CD4-positive, alpha-beta T cell treated with Interleukin-4 for 4 hours (primary cell): ENCODE results near the gene EML4.

ENCODE experiments used
- DNase-seq: peaks from one replicate; pipeline ENCODE4 v3.0.0-alpha.2; 2020

Gene EML4

DNA sequence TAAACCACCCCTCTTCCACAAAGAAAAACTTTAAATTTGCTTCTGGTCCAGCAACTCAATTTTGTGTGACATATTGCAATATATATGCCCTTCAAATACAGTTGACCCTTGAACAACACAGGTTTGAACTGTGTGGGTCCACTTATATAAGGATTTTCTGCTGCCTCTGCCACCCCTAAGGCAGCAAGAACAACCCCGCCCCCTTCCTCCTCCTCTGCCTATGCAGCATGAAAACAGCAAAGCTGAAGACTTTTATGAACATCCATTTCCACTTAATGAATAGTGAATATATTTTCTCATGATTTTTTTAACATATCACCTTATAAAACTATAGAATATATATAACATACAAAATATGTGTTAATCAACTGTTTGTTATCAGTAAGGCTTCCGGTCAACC lies 58.3 kb downstream of the EML4 start:
- DNase-seq = no peak

DNA sequence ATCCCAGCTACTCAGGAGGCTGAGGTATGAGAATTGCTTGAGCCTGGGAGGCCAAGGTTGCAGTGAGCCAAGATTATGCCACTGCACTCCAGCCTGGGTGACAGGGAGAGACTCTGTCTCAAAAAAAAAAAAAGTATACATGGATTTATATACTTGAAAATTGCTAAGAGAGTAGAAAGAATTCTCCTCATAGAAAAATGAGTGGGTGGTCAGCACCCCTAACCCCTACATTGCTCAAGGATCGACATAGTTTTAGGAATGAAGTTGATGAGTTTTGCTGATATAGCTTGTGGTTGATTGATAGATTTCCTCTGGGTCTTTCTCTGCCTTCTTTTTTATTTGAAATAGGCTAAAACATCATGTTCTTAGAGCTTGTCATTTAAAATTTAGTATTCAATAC lies 58.9 kb downstream of the EML4 start:
- DNase-seq = no peak

DNA sequence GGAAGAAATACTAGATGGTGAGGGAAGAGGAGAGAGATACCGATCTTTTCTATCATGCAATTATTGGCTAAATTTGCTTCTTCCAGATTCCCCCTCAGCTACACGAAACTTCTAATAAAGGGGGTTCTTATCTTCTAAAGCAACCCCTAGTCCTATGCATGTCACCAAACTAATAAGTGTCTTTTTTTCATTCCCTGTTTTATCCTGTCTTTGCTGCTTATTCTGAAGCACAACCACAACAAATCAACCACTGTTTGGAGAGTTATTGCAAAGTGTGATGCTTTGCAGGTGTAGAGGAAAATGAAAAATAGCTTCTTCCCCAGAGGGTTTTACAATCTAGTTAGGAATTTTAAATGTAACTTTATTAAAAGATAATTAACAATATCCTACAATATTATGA lies 60.8 kb downstream of the EML4 start:
- no peak for DNase-seq

DNA sequence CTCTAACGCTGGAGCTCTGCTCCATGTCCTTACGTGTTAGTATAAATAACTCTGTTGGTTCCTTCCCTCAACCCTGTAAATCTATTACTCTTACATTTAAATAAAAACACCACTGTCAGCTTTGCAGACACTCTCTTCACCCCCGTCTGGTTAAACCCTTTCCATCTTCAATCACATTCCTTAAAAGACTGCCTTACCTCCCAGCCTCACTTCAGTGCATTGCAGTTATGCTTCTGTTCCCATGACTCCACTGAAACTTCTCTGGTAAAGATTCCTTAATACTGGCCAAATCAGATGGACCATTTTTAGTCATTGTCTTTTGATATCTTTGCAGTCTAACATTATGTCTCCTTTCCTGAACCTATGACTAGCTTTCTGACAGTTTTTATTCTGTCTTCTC lies 61.7 kb downstream of the EML4 start:
- no peak for DNase-seq

DNA sequence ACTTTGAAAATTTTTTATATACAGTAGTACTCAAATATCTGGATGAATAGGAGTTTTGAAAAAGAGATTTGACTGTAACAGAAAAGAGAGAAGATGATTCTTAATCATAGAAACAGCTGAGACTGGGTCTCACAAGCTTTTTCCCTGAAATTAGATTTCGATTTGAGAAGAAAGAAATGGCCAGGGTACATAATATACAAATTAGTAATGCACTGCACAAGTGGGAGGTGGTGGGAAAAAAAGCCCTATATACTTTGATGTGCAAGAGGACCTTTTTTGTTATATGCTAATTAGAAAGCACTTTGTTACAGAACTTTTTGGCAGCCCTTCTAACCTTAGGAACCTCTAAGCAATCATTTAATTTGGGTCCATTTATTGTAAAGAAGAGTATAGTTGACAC lies 62.9 kb downstream of the EML4 start:
- DNase-seq = no peak

DNA sequence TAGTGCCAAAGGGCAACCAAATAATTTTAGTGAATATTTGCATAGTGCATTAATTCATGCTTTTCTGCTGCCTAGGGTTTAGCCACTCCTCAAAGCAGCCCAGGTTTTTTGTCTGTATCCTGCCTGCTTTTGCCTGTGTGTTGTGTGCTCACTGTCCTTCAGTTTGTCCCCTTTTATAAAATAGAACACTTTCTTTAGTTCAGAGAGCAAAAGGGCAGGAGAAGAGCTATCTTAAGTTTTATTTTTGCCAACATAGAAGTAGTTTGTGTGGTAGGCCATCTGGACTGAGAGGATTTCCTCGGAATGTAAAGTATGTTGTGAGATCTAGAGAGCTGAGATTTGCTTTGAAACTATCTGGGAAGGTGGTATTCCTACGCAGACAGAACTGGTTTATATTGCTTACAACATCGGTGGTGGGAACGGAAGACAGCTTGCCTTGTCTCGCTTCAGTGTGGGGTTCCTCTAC lies 64.9 kb downstream of the EML4 start:
- no peak for DNase-seq

DNA sequence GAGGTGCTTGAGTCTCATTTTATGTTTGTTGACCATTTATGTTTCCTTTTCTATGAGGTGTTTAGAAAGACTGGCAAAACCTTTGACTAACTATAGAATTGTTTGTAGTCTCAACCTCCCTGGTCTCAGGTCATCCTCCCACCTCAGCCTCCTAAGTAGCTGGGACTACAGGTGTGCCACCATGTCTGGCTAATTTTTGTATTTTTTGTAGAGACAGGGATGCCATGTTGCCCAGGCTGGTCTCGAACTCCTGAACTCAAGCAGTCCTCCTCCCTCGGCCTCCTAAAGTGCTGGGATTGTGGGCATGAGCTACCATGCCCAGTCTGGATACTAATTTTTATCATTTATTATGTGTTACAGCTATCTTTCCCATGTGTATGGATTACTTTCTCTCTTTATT lies 67.8 kb downstream of the EML4 start:
- no peak for DNase-seq

DNA sequence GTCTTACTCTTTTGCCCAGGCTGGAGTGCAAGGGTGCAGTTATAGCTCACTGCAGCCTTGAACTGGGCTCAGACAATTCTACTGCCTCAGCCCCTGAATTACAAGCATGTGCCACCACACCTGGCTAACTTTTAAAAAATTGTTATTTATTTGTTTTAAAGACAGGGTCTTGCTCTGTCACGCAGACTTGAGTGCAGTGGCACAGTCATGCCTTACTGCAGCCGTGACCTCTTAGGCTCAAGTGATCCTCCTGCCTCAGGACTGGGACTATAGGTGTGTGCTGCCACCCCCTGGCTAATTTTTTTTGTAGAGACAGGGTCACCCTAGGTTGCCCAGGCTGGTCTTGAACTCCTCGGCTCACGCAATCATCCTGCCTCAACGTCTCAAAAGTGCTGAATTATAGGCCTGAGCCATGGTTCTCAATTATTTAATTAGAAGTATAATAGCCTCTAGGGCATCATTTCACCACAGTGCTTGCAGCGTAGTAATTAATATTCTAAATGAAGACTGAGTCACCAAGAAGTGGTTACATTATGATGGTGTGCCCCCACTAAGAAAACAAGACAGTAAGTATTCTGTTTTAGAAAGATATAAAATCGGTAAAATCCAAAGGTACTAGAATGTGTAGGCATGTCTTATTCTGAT lies 69.6 kb downstream of the EML4 start:
- peak; percentile 52 for DNase-seq

DNA sequence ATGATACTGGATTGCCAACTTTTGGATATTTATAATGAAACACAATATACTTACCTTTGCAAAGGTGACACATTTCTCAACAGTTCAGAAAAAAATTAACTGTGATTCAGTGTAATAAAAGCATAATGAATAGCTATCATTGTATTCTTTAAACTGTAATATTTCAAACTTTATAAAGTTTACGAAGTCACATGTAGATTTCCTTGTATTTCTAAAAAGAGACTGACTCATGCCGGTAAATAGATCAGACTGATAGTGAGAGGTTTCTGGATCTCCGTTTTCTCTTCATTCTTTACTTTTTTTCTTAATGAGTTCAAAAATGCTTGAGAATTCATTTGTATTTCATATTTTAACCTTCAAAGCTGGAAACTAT lies 70.1 kb downstream of the EML4 start:
- DNase-seq = no peak

DNA sequence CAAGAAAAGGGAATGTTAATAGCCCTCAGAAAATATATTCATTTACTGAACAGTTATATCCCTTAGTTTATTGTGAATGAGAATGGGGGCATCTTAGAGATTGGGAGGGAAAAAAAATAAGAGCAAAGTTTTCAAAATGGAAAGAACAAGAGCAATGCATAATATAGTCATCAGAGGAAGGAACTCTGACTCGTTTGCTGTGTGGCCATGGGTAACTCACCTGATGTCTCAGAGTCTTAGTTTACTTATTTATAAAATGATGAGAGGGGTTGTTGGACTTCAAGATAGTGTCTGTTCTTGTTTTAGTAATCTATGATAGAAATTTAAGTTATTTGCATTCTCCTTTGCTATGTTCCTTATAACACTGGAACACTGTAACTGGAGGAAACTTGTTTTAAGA lies 70.7 kb downstream of the EML4 start:
- no peak for DNase-seq

DNA sequence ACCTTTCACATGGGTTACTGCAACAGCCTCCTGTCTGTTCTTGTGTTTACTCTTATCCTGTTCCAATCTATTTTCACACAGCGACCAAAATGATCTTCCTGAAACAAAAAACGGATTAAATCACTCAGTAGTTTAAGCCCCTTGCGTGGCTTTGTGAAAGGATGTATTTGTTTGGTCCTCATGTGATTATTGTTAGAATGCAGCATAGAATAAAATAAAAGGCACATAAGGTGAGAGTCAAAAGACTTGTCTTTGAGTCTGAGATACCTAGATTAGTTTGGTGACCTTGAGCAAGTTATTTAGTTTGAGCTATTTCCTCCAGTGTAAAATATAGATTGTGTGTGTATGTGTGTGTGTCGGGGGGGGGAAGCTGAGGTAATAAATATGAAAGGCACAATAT lies 72.4 kb downstream of the EML4 start:
- no peak for DNase-seq

DNA sequence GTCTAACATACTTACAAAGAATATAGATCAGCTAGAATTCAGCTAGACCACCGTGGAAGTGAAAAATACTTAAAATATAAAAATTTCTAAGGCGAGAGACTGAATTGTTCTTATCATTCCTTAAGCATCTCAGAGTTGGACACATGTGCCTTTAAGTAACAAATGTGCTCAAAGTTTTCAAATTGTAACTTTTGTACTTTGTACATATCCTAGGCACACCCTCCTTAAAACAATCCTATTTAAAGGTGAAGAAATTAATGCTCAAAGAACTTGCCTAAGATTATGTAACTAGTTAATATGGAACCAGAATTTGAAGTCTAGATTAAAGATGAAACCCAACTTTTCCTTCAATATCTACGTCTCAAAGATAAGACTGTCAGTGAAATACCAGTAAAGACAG lies 74.1 kb downstream of the EML4 start:
- DNase-seq = no peak

DNA sequence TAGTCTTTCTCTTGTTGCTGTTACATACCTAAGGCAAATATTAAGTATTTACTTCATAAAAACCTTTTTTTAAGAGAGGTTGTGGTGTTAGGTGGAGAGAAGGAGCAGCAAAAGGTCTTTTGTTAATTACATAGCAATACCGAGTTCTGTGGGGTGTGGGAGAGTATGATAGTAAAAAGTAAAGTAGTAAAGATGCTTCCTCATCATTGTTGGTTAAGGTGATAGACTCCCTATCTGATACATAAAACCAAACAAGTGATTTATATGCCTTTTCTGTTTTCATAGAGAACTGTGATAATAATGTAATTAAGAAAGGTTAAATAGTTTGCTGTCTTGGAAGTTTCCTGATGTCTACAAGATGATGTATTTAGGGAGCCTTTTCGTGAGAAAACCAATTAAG lies 75.4 kb downstream of the EML4 start:
- DNase-seq = peak; percentile 32

DNA sequence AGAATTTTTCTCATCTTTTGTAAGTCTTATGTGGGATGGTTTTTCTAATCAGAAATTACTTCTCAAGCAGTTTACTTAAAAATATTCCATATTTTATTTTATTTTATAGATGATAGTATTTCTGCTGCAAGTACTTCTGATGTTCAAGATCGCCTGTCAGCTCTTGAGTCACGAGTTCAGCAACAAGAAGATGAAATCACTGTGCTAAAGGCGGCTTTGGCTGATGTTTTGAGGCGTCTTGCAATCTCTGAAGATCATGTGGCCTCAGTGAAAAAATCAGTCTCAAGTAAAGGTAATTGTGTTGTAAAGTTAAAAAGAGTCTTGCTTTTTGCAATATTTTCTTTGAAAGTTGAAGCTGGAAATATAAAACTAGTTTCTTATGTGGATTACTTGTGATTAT lies 76.2 kb downstream of the EML4 start:
- DNase-seq = no peak

DNA sequence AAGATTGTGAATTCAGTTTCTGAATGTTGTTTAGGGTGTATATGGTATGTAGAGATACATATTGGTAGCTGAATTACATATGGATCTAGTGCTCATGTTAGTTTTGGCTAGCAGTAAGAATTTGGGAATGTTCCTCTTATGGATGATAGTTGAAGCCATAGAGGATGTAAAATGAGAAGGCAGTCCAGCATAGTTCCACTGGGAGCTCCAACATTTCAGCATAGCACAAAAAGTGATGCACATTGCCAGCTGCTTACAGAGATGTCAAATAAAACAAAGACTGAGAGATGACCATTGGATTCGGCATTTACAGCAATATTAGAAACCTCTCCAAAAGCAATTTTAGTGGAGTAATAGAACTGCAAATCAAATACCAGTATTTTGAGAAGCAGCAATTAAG lies 77.4 kb downstream of the EML4 start:
- no peak for DNase-seq

DNA sequence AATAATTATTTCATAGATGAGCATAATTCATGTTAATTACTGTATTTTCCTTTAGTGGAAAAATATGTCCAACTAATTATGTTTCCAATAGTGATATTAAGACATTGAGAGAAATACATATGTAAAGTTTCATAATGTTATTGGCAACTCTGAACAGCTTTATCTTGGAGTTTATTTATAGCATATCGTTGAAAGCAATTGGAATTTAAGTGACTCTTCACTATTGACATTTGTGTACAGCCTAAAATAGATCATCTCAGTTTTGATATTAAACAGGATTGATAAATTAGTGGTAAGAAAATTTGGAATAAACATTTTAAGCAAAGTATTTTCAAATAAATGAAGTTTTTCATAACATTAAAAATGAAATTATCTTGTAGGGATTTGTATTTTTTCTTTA lies 79.7 kb downstream of the EML4 start:
- no peak for DNase-seq

DNA sequence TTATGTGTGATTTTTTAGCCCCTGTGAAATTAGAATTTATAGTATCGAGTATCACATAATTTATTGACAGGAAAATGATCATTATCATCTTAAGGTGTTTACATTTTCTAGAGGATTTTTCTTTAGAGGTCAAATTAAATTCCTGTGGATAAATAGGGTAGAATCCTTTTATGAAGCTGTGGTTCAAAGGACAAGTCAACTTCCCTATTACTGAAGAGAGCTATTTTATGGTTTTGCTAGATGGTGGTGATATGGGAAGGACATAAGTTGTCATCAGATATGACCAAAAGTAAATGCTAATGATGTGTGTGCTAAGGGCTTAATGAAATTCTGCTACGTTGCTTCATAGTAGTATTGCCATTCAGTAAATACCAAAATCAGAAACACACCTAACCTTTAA lies 80.1 kb downstream of the EML4 start:
- DNase-seq = no peak

DNA sequence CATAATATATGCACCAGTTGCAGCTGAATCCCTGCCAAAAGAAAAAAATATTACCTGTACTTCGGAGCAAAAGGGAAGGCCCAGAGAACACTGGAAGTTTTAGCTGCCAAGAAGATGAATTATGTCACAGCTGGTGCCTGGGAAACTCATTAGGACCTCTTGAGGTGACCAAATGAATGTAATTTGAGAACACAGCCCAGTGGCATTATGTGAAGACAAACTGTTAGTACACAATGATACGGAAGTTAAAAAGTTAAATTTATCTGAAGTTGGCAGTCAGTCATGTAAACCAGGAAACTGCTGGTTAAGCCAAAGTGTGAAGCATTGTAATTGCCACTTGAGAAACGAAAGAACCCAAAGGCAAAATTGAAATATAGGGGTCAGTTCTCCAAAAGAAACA lies 80.7 kb downstream of the EML4 start:
- no peak for DNase-seq

DNA sequence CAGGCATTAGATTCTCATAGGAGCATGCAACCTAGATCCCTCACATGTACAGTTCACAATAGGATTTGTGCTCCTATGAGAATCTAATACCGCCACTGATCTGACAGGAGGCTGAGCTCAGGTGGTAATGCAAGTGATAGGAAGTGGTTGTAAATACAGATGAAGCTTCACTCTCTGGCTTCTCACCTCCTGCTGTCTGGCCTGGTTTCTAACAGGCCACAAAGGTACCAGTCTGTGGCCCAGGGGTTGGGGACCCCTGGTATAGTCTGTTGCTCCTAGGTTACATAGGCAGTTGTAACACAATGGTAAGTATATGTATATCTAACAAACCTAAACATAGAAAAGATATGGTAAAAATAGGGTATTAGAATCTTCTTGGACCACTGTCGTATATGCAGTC lies 81.8 kb downstream of the EML4 start:
- DNase-seq = no peak

DNA sequence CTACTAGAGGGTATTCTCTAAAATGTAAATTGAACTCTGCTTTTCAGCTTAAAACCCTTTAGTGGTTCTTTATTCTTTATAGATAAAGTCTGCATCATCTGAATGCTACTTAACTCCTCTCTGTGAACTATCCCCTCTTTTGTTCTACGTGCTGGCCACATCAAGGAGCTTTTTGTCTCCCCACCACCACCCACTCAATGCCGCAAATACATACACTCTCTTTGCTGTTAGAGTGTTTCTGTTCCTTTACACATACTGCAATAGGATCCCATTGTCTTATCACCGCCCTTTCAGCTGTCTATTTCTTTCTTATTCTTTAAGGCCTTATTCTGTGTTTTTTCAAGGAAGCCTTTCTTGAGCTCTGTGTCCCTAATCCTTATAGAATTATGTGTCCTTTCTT lies 83.3 kb downstream of the EML4 start:
- DNase-seq = peak; percentile 28

DNA sequence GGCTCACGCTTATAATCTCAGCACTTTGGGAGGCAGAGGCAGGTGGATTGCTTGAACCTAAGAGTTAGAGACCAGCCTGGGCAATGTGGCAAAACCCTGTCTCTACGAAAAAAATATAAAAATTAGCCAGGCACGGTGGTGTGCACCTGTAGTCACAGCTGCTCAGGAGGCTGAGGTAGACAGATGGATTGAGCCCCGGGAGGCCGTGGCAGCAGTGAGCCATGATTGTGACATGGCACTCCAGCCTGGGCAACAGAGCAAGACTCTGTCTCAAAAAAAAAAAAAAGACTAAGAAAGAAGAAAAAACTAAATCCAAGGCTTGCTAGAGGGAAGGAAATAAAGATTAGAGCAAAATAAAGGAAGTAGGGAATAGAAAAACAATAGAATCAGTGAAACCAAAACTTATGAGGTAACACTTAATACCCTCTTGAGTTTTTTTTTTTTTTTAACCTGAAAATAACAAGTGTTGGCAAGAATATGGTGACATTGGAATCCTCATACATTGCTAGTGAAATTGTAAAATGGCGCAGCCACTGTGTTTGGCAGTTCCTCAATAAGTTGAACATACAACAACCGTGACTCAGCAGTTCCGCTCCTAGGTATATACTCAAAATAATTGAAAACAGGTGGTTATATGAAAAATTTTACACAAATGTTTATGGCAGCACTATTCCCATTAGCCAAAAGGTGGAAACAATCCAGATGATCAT lies 85.2 kb downstream of the EML4 start:
- DNase-seq = no peak

DNA sequence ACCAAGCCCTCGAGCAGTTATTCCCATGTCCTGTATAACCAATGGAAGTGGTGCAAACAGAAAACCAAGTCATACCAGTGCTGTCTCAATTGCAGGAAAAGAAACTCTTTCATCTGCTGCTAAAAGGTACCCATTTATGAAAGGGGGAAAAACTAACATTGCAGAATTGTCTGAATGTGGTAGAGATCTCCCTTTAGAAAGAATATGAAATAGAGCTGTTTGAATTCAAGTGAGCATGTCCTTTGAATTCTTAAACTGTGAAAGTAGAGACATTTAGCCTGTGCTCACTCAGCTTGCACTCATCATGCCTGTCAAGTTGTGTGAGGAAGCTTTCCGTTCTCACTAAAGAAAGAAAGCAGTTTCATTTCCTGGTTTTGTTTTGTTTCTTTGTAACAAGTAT lies 87.4 kb downstream of the EML4 start:
- DNase-seq = peak; percentile 33

DNA sequence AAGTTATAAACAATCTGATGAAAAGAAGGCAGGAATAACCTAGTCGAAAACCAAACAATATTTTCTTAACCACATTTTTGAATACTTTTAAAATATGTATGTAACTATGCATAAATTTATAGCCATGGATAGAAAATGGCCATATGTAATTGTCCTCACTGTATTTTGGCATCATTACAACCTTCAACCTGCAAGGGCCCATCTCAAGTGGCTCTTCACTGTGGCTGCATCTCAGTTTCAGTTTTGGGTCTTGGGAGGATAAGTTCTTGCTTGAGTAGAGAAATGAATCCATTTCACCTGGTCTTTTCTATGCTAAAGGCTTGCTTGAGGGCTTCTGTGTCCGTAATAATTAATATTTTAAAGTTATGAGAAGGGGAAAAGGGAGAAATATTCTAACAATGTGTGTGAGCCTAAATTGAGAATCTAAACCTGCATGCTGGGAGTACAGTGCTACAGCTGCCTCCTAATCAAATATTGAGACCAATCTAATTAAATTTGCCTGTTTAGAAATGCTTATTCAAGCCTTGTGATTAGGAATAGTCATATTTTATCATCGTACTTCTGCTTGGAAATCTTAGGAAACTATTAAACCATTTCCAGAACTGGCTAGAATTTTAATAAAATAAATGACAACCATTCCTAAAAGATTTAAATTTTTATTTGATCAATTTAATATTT lies 92.5 kb downstream of the EML4 start:
- DNase-seq = no peak

DNA sequence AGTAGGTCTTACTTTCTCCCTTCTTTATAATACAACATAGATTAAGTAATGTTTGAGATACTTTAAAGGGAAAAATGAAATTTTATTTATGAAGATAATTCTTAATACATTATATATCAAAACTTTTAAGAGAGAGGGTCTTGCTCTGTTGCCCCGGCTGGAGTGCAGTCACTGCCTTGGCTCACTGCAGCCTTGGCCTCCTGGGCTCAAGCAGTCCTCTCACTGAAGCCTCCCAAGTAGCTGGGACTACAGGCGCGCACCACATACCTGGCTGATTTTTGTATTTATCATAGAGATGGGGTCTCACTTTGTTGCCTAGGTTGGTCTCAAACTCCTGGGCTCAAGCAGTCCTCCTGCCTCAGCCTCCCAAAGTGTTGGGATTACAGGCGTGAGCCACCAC lies 97.1 kb downstream of the EML4 start:
- no peak for DNase-seq

DNA sequence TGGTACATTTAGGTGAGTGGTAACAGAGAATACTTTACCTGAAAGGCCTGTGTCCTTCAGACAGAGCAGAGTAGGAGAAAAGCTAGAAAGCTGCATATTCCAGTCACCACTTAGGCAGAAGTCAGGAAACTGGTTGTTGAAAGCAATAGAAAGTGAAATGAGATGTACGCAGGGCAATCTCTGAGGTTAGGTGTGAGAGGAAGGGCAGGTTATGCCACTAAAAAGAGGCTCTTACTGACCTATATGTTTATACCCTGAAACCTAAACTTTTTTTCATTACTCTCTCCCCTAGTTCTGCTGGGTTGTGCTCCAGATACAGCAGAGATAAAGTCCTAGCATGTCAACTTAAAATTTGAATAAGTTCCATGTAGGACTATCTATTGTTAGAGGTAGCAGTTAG lies 98.4 kb downstream of the EML4 start:
- no peak for DNase-seq
